GM21390 (cell line): ENCODE results near the gene NOL12.
"Not testable (repeated sequence)": the region's sequence is repeated elsewhere in the genome, so short reads cannot be mapped to it uniquely, and the experiment has no call there.

Source experiments
- ATAC-seq: cut with Tn5 transposase; IDR thresholded peaks from one replicate; pipeline ENCODE4 v1.9.1; 2021; ENCODE audit not compliant: unreplicated experiment

NOL12 gene

DNA sequence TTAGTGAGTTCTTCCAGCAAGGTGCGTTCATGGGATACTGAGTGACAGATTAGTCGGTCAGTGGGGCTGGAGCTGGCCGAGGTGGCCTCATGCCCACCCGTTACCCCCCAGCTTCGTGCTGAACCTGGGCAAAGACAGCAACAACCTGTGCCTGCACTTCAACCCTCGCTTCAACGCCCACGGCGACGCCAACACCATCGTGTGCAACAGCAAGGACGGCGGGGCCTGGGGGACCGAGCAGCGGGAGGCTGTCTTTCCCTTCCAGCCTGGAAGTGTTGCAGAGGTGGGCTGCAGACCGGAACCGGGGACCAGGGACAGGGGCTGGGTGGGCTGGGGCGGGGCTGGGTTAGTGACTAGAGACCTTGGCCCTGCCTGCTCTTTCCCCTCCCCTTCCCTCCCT is 7.8 kb upstream of the NOL12 start:
- no peak for ATAC-seq

DNA sequence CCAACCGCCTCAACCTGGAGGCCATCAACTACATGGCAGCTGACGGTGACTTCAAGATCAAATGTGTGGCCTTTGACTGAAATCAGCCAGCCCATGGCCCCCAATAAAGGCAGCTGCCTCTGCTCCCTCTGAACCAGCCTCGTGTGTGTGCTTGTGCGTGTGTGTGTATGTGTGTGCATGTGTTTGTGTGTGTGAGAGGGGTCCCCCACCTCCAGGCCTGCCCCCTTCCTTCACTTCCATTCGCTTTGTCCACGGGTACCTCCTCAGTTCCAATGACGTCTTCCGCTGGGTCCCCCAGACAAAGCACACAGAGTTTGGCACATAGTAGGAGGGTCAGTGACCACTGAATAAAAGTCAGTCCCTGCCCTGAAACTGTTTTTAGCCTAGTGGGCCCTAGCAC is 6.5 kb upstream of the NOL12 start:
- ATAC-seq: no peak

- no peak for ATAC-seq
Measured at GRCh38 chr22:37680191-37680851, 5.8 kb upstream of the NOL12 start.

DNA sequence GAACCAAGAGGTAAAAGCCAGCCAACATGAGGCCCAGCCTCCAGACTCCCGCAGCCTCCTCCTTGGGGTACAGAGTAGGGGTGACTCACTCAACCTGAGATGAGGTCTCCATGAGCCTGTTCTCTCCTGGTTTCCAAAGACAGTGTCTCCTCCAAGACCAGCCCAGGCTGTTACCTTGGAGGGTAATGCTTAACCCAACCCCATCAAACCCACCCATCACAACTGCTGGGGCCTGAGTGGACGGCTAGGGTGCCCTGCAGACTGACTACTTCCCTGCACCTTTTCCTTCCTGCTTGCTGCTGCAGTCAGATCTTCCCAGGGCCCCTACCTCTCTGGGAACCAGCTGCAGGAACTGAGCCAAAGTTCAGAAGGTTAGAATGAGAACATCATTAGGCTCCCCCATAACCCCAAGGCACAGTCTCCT is 5.1 kb upstream of the NOL12 start:
- no peak for ATAC-seq

- ATAC-seq: no peak
Measured at GRCh38 chr22:37681556-37682049, 4.5 kb upstream of the NOL12 start.

DNA sequence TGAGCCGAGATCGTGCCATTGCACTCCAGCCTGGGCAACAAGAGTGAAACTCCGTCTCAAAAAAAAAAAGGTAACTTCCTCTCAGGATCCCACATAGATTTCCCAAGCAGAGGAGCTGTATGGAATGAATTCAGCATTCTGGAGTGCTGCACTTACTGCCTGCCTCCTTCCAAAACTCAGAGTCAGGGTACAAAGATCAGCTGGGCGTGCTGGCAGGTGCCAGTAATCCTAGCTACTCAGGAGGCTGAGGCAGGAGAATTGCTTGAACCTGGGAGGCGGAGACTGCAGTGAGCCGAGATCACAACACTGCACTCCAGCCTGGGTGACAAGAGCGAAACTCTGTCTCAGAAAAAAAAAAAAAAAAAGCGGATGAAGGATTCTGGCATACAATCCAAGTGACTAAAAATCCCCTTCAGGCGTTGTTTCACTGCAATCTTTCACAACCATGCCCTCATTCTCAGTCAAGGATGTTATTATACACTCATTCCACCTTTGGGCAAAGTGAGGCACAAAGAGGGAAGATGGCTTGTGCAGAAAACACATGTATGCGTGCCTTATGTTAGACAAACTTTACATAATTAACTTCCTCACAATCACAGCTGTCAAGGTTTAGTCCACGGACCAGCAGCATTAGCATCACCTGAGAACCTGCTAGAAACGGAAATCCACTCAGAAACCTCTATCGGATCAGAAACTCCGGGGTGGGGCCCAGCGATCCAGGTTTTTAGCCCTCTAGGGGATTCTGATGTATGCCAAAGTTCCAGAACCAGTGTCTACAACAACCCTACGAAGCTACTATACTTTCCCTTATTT is 1.1 kb upstream of the NOL12 start:
- ATAC-seq: no peak

GRCh38 chr22:37690407-37690806 is 4.3 kb downstream of the NOL12 start:
- no peak for ATAC-seq

- no peak for ATAC-seq
Measured at GRCh38 chr22:37690901-37691504, 4.9 kb downstream of the NOL12 start.

GRCh38 chr22:37692627-37693285 is 6.6 kb downstream of the NOL12 start:
- ATAC-seq: no peak

DNA sequence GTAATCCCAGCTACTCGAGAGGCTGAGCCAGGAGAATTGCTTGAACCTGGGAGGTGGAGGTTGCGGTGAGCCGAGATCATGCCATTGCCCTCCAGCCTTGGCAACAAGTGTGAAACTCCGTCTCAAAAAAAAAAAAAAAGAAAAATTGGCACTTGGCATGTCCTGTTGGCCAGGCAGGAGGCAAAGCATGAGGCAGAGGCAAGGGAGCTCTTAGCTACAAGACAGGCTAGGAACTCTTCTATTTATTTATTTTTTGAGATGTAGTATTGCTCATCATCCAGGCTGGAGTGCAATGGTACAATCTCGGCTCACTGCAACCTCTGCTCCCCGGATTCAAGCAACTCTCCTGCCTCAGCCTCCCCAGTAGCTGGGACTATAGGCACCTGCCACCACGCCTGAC is 8.0 kb downstream of the NOL12 start:
- ATAC-seq: not testable (repeated sequence)

DNA sequence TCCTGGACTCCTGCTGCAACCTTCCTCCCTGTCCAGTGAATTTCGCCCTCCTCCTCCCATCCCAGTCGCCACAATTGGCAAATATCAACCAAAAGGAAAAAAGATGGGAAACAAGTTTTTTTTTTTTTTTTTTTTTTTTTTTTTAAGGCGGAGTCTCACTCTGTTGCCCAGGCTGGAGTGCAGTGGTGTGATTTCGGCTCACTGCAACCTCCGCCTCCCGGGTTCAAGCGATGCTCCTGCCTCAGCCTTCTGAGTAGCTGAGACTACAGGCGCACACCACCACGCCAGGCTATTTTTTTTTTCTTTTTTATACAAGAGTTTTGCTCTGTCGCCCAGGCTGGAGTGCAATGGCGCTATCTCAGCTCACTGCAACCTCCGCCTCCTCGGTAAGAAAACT is 10.1 kb downstream of the NOL12 start:
- ATAC-seq: not testable (repeated sequence)

DNA sequence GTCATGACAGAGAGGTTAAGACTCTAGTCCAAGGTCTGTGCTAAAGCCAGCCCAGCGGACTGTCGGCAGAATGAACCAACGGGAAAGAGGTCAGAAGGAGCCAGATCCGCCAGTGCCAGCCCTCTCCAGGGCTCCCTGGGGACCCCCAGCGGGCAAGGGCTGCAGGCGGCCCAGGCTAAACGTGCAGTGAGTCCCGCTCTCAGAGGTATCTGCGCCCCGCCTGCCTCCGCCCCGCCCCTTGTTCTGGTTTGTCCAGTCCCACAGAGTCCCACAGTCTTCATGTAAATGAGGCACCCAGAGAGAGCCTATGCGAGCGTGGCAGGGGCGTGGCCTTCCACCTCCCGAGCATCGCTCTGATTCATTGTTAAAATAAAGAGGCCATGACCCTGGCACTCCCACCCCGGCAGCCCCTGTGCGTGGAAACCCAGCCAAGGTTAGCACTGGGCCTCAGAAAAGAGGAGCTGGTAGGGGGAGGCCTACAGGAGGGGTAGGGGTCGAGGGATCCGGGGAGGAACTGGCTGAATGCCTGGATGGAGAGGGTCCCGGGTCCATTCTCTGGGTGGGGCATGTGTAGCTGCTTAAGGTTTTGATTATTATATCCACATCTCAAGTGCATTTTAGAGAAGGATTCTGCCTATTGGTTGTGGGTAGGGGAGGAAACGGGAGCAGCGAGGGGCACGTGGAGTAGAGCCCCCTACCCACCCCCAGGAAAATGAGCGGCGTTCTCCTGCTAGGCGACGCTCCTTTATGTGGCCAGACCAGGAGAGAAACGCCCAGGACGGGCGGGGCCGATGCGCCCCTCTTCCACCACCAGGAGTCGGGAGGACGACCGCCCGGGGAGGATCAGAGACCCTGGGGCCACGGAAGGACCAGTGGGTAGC is 10.8 kb downstream of the NOL12 start, which contains the start of gene TRIOBP:
TSS of gene TRIOBP (plus strand) at position 392 of the 881 bp plus-strand sequence. CDS start 4,318 bp downstream, outside the sequence.
- peak; percentile 70 for ATAC-seq

DNA sequence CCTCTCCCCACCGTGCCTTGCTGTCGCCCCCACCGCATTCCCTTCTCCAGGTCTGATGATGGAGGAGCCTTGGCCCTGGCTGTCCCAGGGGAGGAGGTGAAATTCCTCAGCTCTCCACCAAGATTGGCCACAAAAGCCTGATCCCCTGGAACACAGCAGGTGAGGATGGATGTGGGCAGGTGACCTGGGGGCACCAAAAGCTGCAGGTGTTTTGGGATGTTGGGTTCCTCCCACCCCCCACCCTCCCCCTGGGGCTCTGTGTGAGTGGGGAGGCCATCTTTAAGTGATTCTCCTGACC is 11.3 kb downstream of the NOL12 start:
- ATAC-seq: no peak

DNA sequence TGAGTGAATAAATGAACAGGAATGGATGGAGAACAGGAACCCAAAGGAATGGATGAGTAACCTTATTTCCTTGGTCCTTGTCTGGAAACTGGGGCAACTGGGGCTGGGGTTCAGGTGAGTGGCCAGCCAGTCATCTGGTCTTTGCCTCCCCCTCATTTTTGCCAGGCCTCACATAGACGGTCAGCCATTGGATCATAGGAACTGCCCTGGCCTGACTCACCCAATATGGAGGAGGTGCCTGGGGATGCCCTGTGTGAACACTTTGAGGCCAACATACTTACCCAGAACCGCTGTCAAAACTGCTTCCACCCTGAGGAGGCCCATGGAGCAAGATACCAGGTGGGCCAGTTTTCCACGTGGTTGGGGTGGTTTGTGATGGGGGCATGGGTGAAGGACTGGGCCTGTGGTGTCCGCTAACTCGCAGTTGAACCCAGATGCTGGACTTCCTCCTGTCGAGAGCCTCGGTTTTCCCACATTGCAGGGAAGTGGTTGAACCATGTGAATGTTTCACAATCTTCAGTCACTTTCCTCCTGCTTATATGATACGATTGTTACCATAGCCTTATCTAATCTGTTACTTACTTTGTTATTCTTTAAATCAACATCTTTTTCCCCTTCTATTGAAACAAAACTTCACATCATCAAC is 15.1 kb downstream of the NOL12 start:
- ATAC-seq: no peak

DNA sequence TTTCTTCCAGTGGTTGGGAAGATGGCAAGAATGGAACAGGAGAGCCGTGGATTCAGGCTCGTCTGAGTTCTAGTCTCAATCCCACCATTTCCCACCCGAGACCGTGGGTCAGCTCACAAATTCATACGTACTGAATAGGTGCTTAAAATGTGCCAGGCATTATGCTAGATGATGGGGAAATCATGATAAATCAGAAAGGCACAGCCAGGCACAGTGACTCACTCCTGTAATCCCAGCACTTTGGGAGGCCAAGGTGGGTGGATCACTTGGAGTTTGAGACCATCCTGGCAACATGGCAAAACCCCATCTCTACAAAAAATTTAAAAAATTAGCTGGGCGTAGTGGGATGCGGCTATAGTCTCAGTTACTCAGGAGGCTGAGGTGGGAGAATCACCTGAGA is 17.8 kb downstream of the NOL12 start:
- ATAC-seq: no peak

DNA sequence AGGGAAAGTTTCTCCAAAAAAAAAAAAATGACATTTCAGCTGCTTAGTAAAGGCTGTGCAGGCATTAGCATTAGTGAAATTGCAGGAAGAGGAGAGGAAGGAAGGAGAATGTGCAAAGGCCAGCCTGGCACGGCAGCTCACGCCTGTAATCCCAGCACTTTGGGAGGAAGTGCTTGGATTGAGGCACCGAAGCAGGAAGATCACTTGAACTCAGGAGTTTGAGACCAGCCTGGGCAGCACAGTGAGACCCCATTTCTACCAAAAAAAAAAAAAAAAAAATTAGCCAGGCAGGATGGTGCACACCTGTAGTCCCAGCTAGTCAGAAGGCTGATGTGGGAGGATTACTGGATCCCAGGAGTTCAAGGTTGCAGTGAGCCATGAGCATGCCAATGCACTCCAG is 18.5 kb downstream of the NOL12 start:
- no peak for ATAC-seq

DNA sequence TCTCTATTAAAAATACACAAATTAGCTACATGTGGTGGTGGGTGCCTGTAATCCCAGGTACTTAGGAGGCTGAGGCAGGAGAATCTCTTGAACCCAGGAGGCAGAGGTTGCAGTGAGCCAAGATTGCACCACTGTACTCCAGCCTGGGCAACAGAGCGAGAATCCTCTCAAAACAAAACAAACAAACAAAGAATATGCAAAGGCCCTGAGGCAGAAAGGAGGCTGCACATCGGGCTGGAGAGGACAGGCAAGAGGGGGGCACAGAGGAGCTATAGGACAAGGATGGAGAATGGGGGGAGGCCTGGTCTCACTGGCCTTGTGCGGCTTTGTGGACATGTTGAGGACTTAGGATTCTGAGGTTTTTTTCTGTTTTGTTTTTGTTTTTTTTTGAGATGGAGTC is 19.1 kb downstream of the NOL12 start:
- ATAC-seq: no peak

GRCh38 chr22:37708580-37709444 is 22.7 kb downstream of the NOL12 start:
- ATAC-seq: no peak

DNA sequence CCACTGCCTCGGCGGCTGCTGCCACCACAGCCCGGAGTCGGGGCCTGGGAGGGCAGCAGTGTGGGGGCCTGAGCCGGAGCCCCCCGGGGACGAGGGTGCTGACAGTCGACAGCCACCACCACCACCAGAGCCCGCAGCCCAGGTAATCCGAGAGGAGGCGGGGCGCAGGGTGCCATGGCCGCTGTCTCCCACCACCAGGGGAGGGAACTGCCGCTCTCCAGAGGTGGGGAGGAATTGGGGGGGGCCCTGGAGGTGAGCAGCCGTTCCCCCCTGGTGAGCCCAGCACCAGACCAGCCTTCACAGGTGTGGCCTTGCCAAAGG is 23.3 kb downstream of the NOL12 start:
- ATAC-seq: no peak
